Heart right ventricle (tissue), 16 donors: ENCODE results near the gene COL4A6. TPM values are rescaled to one million over a fixed set of nuclear protein-coding genes. Genes with fewer than 3 reads are reported as not detected.

ENCODE experiments used
- ATAC-seq, 8 donors: fragments of 200-7000 bp; cut with Tn5 transposase; one replicate each; pipeline ENCODE4 v1.9.1; 2020; ENCODE audit warnings: mild to moderate bottlenecking in 8 of 8, moderate library complexity in 8 of 8, moderate number of reproducible peaks in 1 of 8
- DNase-seq, 2 donors: peaks; one replicate each; pipeline ENCODE4 v3.0.0-alpha.2; 2020
- H3K27ac ChIP-seq, 10 donors: fragments of 200-600 bp; sonication (generic) in 2 of 10; one replicate each; pipeline versions ENCODE4 v1.5.0 to v1.8.0; 2020 to 2022; ENCODE audit warnings: mild to moderate bottlenecking in 3 of 10
- H3K27me3 ChIP-seq, 7 donors: fragments of 200-600 bp; one replicate each; pipeline ENCODE4 v1.8.0; 2021 to 2022; ENCODE audit warnings: mild to moderate bottlenecking in 2 of 7
- H3K36me3 ChIP-seq, 9 donors: fragments of 200-600 bp; sonication (generic) in 1 of 9; one replicate each; pipeline versions ENCODE4 v1.5.0 to v1.8.0; 2020 to 2022; ENCODE audit warnings: mild to moderate bottlenecking in 2 of 9
- H3K4me1 ChIP-seq, 9 donors: fragments of 200-600 bp; sonication (generic) in 1 of 9; one replicate each; pipeline versions ENCODE4 v1.5.0 to v1.8.0; 2020 to 2022; ENCODE audit warnings: mild to moderate bottlenecking in 4 of 9
- H3K4me3 ChIP-seq, 10 donors: fragments of 200-600 bp; sonication (generic) in 2 of 10; one replicate each; pipeline versions ENCODE4 v1.5.0 to v1.8.0; 2020 to 2022; ENCODE audit warnings: mild to moderate bottlenecking in 7 of 10, moderate library complexity in 2 of 10
- H3K9me3 ChIP-seq, 11 donors: fragments of 200-600 bp in 10 of 11; sonication (generic) in 2 of 11; one replicate each; pipeline versions ENCODE4 v1.5.0 to v1.8.0; 2013 to 2022; ENCODE audit warnings: mild to moderate bottlenecking in 2 of 11, control low read depth in 1 of 11, moderate library complexity in 1 of 11
- CTCF ChIP-seq, 9 donors: fragments of 200-600 bp; sonication (generic) in 2 of 9; IDR thresholded peaks; one replicate each; pipeline versions ENCODE4 v1.5.0 to v1.8.0; 2021 to 2022; ENCODE audit warnings: antibody characterized with exemption in 9 of 9, mild to moderate bottlenecking in 5 of 9, moderate library complexity in 1 of 9
- WGBS, 2 donors: extraction: QIAGEN DNeasy Blood & Tissue Kit; methylation state at CpG; one replicate each; pipeline ENCODE4 v1.1.7; 2013; ENCODE audit warnings: inconsistent platforms in 1 of 2; 5-methylcytosine and 5-hydroxymethylcytosine counted together
- intact Hi-C, 10 donors: fragments of 100-400 bp; cut with DNase I; formaldehyde crosslinking; loops; one replicate each; pipeline versions ENCODE4 v1.11.1 to v1.14.2; 2022
- polyA plus RNA-seq, 2 donors: library from polyadenylated mRNA; stranded (reverse); fragments of 200-250 nt; gene quantifications; one replicate each; pipeline ENCODE4 v1.2.3, GENCODE V29; 2013
- total RNA-seq, 10 donors: library from RNA; stranded (reverse); fragmentation: NEBNext Ultra II Directional in 3 of 10; extraction: Animal tissue kit (Norgen Biotek cat#: 25700) in 3 of 10; gene quantifications; one replicate each; pipeline versions ENCODE4 v1.2.1 to v1.2.4, GENCODE V29; 2021 to 2023
- donor health status: Arrhythmogenic right ventricular cardiomyopathy.
- donor health status: ischemic (EF 13 %, LVEDD 7.1; RV severe dilation, severe dysfunction).
- donor health status: healthy with polysubstance abuse.
- donor health status: DM: no; HTN: yes; CAD: no.
- donor health status: DM: no; HTN: no; CAD: no.
- donor health status: ischemic (EF 25% LVEDD 6.9; RV normal size, moderate dysfunction).
- donor health status: ischemic (EF 25% LVEDD 5.7; RV mildly dilated, moderate dysfunction).
- donor health status: healthy.
- donor health status: DM: yes; HTN: yes; CAD: no.
- donor health status: Ischemic cardiomyopathy.
- donor health status: ischemic (EF 35%, LVEDD 5.7; RV mildly dilated, moderate dysfunction).
- donor health status: nonischemic (EF 11% LVEDD 7.7; RV severe dilation, severe dysfunction).
- donor health status: DM: yes; HTN: yes; CAD: no.
- donor health status: PGD.
- donor health status: ischemic (EF 29% LVEDD 5.4; RV normal size, mild dysfunction).
- donor health status: nonischemic (EF 23%, LVEDD 6.1; RV moderate dilation, normal function).

COL4A6 gene
- total and polyA plus RNA-seq, 12 donors = 1.7 to 10.8 (median 7.6) TPM

GRCh38 chrX:108304210-108304609 lies 134.0 kb downstream of the COL4A6 start:
- ATAC-seq (no peak), DNase-seq (no peak)
- intact Hi-C loops = loop anchor here in 4 of 10 donors (2.0 to 10.0 kb wide), 2 partner anchors 79 kb away; no protein-coding TSS in a partner anchor
- Histone ChIP-seq H3K4me3 (no peak overlapping the region), H3K27ac (no peak overlapping the region), H3K9me3 (no peaks in the 10 kb centered on the region), H3K4me1 (peaks cover 0 to 12% (median 0%) of the 10 kb centered on the region in 9 donors), H3K27me3 (peaks cover 0 to 63% (median 0%) of the 10 kb centered on the region in 7 donors), H3K36me3 (no peaks in the 10 kb centered on the region)
- 10% methylated on average over 5 of the region's 5 CpGs for WGBS, 2 donors
- peak in 7 of 9 donors; percentile 29 to 55 (median 39) for TF ChIP-seq CTCF (IDR thresholded peaks at IDR 0.05)

GRCh38 chrX:108303682-108304081 lies 134.5 kb downstream of the COL4A6 start:
- intact Hi-C loops = loop anchor here in 4 of 10 donors (2.0 to 10.0 kb wide), 2 partner anchors 79 kb away; no protein-coding TSS in a partner anchor

GRCh38 chrX:108299704-108300103 lies 138.5 kb downstream of the COL4A6 start:
- H3K4me1 ChIP-seq = peaks cover 0 to 12% (median 0%) of the 10 kb centered on the region in 9 donors
- DNase-seq (no peak), ATAC-seq (no peak)
- no peaks in the 10 kb centered on the region for H3K9me3 ChIP-seq
- no peak for TF ChIP-seq CTCF (IDR thresholded peaks at IDR 0.05)
- no peak overlapping the region for H3K27ac ChIP-seq
- peaks cover 0 to 54% (median 0%) of the 10 kb centered on the region in 7 donors for H3K27me3 ChIP-seq
- no peak overlapping the region for H3K4me3 ChIP-seq
- no peaks in the 10 kb centered on the region for H3K36me3 ChIP-seq
- intact Hi-C loops = loop anchor here in 4 of 10 donors (10.0 kb wide), 1 partner anchor 75 kb away; no protein-coding TSS in a partner anchor
- WGBS, 2 donors = 69 to 76% methylated on average over 1 of the region's 1 CpG

More at GRCh38 chrX:108303682-108304081, 134.5 kb downstream of the COL4A6 start:
- H3K36me3 ChIP-seq = no peaks in the 10 kb centered on the region
- peaks cover 0 to 12% (median 0%) of the 10 kb centered on the region in 9 donors for H3K4me1 ChIP-seq
- no peak for TF ChIP-seq CTCF (IDR thresholded peaks at IDR 0.05)
- DNase-seq (no peak), ATAC-seq (peak in 3 of 8 donors; percentile 21 to 27 (median 26))
- no peak overlapping the region for H3K4me3 ChIP-seq
- no peaks in the 10 kb centered on the region for H3K9me3 ChIP-seq
- H3K27ac ChIP-seq = no peak overlapping the region
- H3K27me3 ChIP-seq = peaks cover 0 to 63% (median 0%) of the 10 kb centered on the region in 7 donors
- 38 to 60% methylated on average over 2 of the region's 2 CpGs for WGBS, 2 donors

GRCh38 chrX:108299101-108299591 lies 139.1 kb downstream of the COL4A6 start:
- peaks cover 0 to 52% (median 0%) of the 10 kb centered on the region in 7 donors for H3K27me3 ChIP-seq
- H3K9me3 ChIP-seq = no peaks in the 10 kb centered on the region
- ATAC-seq (peak in 2 of 8 donors; percentile 31 to 61), DNase-seq (no peak)
- H3K36me3 ChIP-seq = no peaks in the 10 kb centered on the region
- 6 to 22% methylated on average over 2 of the region's 2 CpGs for WGBS, 2 donors
- peaks cover 0 to 11% (median 0%) of the 10 kb centered on the region in 9 donors for H3K4me1 ChIP-seq
- no peak for TF ChIP-seq CTCF (IDR thresholded peaks at IDR 0.05)
- no peak overlapping the region for H3K4me3 ChIP-seq
- H3K27ac ChIP-seq = no peak overlapping the region
- intact Hi-C loops = loop anchor here in 1 of 10 donors (10.0 kb wide), 1 partner anchor 74 kb away; no protein-coding TSS in a partner anchor
